Prostate gland (tissue), 2 donors: ENCODE data around the gene PER1. TPM values are rescaled to one million over a fixed set of nuclear protein-coding genes. Genes with fewer than 3 reads are reported as not detected.

Source experiments
- DNase-seq: peaks from one replicate; pipeline ENCODE4 v3.0.0-alpha.2; 2019; ENCODE audit warnings: low spot score
- H3K27ac ChIP-seq, 2 donors: fragments of 200-600 bp; sonication (generic); 2 replicates each; pipeline ENCODE4 v1.5.1; 2017 to 2019
- H3K27me3 ChIP-seq: fragments of 200-600 bp; sonication (generic); replicated peaks from 2 replicates; pipeline ENCODE4 v1.5.1; 2019; ENCODE audit not compliant: insufficient read depth
- H3K36me3 ChIP-seq, 2 donors: fragments of 200-600 bp; sonication (generic); 1 replicate in 1 of 2; 2 replicates in 1 of 2; pipeline versions ENCODE4 v1.5.1 to v1.8.1; 2017 to 2019
- H3K4me1 ChIP-seq: fragments of 200-600 bp; sonication (generic); replicated peaks from 2 replicates; pipeline ENCODE4 v1.5.1; 2019
- H3K4me3 ChIP-seq, 2 donors: fragments of 200-600 bp; sonication (generic); 2 replicates each; pipeline ENCODE4 v1.5.1; 2017 to 2019
- H3K9me3 ChIP-seq: fragments of 200-600 bp; sonication (generic); 2 replicates; pipeline ENCODE4 v1.5.1; 2017
- POLR2A ChIP-seq: fragments of 450-650 bp; IDR thresholded peaks from one replicate; pipeline ENCODE4 v1.6.1; 2016; ENCODE audit warnings: antibody characterized with exemption, mild to moderate bottlenecking
- POLR2AphosphoS5 ChIP-seq: sonication (generic); formaldehyde crosslinking; IDR thresholded peaks from one replicate; pipeline ENCODE4 v1.6.1; 2017; ENCODE audit warnings: antibody characterized with exemption
- WGBS: methylation state at CpG from one replicate; pipeline ENCODE4 v1.1.5; 2018; 5-methylcytosine and 5-hydroxymethylcytosine counted together
- intact Hi-C: fragments of 100-400 bp; cut with DNase I; formaldehyde crosslinking; loops from one replicate; pipeline ENCODE4 v1.14.2; 2022
- total RNA-seq, 2 donors: library from RNA; depleted of rRNA; stranded (reverse); fragments of >200 nt; gene quantifications; one replicate each; pipeline ENCODE4 v1.1.0, GENCODE V29; 2016
- TF ChIP-seq, protein P1 (sequence below), 4 experiments: fragments of 200-600 bp in 2 of 4; fragments of 450-650 bp in 2 of 4; sonication (generic) in 2 of 4; IDR thresholded peaks; 1 replicate in 3 of 4; 2 replicates in 1 of 4; pipeline ENCODE4 v1.5.1; 2016 to 2019; ENCODE audit warnings: antibody characterized with exemption in 4 of 4, mild to moderate bottlenecking in 2 of 4, moderate library complexity in 2 of 4

The PER1 gene
- total RNA-seq, 2 donors from 2014 or later = 119 to 142 TPM

GRCh38 chr17:8146381-8147140, 5.6 kb downstream of the PER1 start:
- 88% methylated on average over 14 of the region's 14 CpGs for WGBS
- H3K4me1 ChIP-seq = peaks cover 5% of the 10 kb centered on the region
- peak overlapping the region; percentile 7 to 26 for H3K27ac ChIP-seq
- H3K36me3 ChIP-seq = peaks cover 71 to 92% of the 10 kb centered on the region in 2 donors
- H3K27me3 ChIP-seq = no peaks in the 10 kb centered on the region
- H3K4me3 ChIP-seq = no peak overlapping the region
- DNase-seq = no peak
- H3K9me3 ChIP-seq = no peaks in the 10 kb centered on the region
- intact Hi-C loops = no loop called here
- TF ChIP-seq POLR2AphosphoS5 (no peak), POLR2A (no peak)
- TF ChIP-seq, protein P1, sequence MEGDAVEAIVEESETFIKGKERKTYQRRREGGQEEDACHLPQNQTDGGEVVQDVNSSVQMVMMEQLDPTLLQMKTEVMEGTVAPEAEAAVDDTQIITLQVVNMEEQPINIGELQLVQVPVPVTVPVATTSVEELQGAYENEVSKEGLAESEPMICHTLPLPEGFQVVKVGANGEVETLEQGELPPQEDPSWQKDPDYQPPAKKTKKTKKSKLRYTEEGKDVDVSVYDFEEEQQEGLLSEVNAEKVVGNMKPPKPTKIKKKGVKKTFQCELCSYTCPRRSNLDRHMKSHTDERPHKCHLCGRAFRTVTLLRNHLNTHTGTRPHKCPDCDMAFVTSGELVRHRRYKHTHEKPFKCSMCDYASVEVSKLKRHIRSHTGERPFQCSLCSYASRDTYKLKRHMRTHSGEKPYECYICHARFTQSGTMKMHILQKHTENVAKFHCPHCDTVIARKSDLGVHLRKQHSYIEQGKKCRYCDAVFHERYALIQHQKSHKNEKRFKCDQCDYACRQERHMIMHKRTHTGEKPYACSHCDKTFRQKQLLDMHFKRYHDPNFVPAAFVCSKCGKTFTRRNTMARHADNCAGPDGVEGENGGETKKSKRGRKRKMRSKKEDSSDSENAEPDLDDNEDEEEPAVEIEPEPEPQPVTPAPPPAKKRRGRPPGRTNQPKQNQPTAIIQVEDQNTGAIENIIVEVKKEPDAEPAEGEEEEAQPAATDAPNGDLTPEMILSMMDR (IDR thresholded peaks at IDR 0.05) = no peak

DNA sequence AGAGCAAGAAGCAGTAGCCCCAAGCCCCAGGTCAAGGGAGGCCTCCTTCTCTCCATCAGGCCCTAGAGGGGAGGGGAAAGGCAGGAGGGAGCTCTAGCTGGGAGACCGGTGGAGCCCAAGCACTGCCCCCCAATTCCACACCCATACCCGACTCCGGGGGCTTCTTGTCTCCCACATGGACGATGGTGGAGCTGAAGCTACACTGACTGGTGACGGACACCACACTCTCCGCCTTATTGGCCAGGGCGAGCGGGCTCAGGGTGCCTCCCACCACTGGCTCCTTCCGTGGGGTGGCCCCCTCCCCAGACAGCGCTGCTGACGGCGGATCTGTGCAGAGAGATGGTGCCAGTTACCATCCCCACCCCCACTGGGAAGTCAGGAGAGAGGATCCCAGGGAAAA, 6.4 kb downstream of the PER1 start:
- Histone ChIP-seq H3K36me3 (peaks cover 78 to 99% of the 10 kb centered on the region in 2 donors), H3K4me3 (no peak overlapping the region), H3K9me3 (no peaks in the 10 kb centered on the region), H3K4me1 (peaks cover 4% of the 10 kb centered on the region), H3K27me3 (no peaks in the 10 kb centered on the region), H3K27ac (peak overlapping the region; percentile 7 to 26)
- 89% methylated on average over 12 of the region's 12 CpGs for WGBS
- DNase-seq = no peak
- TF ChIP-seq, protein P1 (IDR thresholded peaks at IDR 0.05) = no peak
- TF ChIP-seq POLR2A = no peak
- no peak for TF ChIP-seq POLR2AphosphoS5
- intact Hi-C loops = no loop called here

DNA sequence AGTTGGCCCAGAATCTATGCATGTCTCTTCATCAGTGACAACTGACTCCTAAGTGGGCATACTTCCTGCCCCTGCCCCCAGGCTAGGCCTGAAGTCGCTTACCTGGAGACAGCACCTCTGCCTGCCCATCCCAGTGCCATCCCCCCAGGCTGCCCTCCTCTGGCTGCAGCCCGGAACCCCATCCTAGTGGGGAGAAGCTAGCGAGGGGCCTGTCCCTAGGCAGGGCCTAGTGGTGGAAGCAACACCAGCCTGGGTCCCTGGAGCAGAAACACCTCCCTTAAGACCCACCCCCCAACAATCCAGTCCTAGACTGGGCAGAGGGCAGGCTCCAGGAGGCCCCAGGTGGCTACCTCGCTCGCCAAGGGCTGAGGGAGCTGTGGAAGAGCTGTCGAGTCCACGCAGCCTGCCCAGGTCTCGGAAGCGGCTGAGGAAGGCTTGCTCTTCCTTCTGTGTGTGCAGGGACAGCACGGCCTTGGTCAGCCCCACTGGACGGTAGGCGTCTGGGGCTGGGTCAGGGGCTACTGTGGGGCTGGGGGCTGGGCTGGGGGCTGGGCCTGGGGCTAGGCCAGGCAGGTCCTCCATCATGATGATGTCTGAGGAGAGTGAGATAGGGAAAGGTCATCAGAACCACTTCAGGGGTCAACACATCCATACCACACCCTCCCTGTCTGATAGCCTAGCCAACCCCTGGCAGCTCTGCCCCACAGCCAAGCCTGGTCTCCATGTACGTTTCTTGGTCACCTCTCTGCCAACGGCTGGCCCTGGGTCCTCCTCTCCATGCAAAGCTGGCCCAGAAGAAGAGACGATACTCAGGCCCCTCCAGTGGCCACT, 7.6 kb downstream of the PER1 start:
- DNase-seq = no peak
- intact Hi-C loops = no loop called here
- H3K9me3 ChIP-seq = no peaks in the 10 kb centered on the region
- H3K27me3 ChIP-seq = no peaks in the 10 kb centered on the region
- no peak overlapping the region for H3K27ac ChIP-seq
- H3K4me3 ChIP-seq = no peak overlapping the region
- no peak for TF ChIP-seq POLR2A
- TF ChIP-seq, protein P1 (IDR thresholded peaks at IDR 0.05) = no peak
- TF ChIP-seq POLR2AphosphoS5 = no peak
- no peaks in the 10 kb centered on the region for H3K4me1 ChIP-seq
- WGBS = 93% methylated on average over 15 of the region's 15 CpGs
- peaks cover 75 to 91% of the 10 kb centered on the region in 2 donors for H3K36me3 ChIP-seq

DNA sequence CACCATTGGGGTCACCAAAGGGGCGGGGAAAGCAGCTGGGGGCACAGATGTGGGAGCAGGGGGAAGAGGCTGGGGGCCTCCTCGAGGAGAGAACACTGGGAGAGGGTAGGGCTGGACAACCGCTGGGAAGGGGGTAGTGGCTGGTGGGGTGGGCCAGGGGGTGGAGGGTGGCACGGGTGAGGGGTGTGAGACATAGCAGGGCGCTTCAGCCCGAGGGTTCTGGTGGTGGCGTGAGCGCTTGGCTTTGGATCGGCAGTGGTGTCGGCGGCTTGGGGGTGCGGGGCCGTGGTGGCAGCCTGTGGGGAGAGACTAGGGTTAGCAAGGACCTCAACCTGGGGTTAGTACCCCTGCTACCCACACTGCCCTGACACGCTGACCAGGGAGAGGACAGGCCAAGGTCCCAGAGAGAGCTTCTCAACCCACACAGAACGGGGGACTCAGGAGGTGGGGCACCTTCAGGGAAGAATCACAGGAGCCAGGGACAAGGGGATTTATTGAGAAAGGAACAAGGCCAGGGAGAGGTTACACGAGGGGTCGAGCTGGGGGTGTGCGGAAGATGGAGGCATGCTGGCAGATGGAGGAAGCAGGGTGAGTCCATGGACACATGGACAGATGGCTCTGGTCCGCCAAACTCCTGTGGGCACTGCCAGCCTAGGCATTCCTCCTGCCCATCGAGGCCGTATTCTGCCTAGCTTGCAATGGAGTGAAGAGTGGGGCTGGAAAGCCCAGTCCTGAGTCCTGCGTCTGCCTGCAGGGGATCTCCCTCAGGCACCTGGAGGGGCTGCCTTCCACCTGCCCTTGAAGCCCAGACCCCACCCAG, 8.4 kb downstream of the PER1 start:
- H3K27me3 ChIP-seq = no peaks in the 10 kb centered on the region
- 89% methylated on average over 22 of the region's 22 CpGs for WGBS
- intact Hi-C loops = no loop called here
- H3K4me1 ChIP-seq = no peaks in the 10 kb centered on the region
- peak overlapping the region in 1 of 2 donors; percentile 13 for H3K27ac ChIP-seq
- no peaks in the 10 kb centered on the region for H3K9me3 ChIP-seq
- H3K4me3 ChIP-seq = no peak overlapping the region
- no peak for TF ChIP-seq POLR2A
- no peak for TF ChIP-seq POLR2AphosphoS5
- DNase-seq = no peak
- peaks cover 69 to 84% of the 10 kb centered on the region in 2 donors for H3K36me3 ChIP-seq
